ENCODE data around the gene MAL. TPM values are rescaled to one million over a fixed set of nuclear protein-coding genes. Genes with fewer than 3 reads are reported as not detected.

The MAL gene
- total RNA-seq, 1 donor from 2014 or later: 19.2 TPM

DNA sequence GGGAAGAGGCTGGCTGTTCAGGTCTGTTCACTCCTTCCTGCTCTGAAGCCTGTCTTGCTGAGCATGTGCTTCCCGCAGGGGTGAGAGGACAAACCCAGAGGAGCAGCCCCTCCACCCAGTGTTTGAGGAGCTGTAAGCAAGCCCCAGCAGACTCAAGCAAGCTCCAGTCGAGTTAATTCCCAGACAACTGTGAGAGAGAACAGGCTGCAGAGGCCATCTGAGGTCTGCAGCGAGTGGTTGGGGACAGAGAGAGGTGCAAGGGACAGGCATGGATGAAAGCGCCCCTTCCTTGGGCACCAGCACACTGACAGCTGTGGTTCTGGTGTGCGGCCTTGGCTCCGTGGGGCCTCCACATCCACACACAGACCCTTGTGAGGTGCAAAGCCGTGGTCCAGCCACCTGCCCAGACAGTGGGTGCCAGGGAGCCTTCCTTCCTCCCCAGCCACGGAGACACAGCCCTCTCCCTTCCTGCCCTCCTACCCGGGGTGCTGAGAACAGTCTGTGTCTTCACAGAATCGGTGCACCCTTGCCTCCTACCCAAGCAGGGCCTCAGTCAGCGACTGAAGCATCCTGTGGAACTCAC, 36.2 kb downstream of the MAL start:
- DNase-seq (ENCODE audit: low spot score): no peak

DNA sequence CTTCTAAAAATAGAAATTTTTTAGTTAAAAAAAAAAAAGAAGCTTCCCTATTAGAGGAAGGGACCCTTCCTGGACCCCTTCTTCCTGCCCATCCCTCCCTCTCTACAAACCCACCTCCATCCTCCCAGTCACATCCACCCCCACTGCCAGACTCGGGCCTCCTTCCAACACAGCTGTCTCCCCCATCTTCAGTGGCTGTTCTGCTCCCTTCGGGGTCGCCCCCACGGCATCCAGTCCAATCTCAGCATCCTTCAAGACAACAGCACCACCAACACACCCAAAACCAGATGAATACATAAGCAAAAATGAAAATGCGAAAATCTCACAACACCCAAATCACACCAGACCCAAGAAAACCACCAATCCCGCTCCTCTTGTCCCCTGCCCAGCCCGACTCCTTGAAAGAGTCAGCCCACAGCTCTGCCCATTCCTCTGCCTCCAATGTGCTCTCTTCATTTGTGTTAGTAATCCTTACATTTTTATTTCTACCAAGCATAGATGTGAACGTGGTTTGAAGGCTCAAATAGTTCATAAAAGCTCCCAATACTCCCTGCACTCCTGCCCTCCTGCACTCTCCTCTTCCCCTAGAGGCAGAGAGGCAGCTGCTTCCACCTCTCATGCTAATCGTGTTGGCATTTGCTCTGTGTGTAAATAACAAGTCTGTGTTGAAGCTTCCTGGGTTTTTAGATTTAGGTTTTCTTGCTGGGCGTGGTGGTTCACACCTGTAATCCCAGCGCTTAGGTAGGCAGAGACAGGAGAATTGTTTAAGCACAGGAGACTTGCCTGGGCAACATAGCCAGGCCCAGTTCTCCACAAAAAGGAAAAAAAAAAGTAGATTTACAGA, 37.0 kb downstream of the MAL start:
- peak; percentile 42 for DNase-seq (ENCODE audit: low spot score)

- DNase-seq (ENCODE audit: low spot score): peak; percentile 29
Measured at GRCh38 chr2:95063086-95063958, 37.8 kb downstream of the MAL start.

- peak; percentile 4 for DNase-seq (ENCODE audit: low spot score)
Measured at GRCh38 chr2:95068256-95068655, 42.7 kb downstream of the MAL start.

DNA sequence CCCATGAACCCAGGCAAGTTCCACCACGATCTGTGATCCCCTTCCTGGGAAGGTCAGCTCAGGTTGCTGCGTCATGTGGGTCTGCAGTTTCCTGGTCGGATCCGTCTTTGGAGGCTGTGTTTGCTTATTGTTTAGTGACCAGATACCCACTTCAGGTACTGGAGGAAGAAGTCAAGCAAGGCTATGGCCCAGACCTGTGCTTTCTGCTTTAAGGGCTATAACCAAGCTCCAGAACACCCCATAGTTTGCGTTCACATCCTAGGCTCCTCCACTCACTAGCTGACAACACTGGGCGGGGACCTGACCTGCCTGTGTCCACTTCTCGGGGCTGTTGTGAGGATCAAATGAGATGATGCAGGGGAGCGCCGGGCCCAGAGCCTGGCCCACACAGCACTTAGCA, 44.0 kb downstream of the MAL start:
- no peak for DNase-seq (ENCODE audit: low spot score)

GRCh38 chr2:95071856-95072255, 46.3 kb downstream of the MAL start:
- no peak for DNase-seq (ENCODE audit: low spot score)

DNA sequence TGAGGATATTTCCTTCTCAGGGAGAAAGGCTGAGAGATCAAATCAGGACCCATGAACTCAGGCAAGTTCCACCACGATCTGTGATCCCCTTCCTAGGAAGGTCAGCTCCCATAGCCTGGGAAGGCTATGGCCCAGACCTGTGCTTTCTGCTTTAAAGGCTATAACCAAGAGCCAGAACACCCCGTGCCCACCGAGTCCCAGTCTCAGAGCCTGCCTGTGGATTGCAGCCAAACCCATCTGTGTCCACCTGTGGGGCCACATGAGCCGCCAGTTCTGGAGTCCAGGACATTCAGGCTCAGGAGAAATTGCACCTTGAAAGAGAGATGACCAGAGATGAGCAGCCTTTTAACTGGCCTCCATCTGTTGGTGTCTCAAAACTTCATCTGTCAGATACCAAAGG, 46.9 kb downstream of the MAL start:
- no peak for DNase-seq (ENCODE audit: low spot score)

GRCh38 chr2:95073856-95074662, 48.6 kb downstream of the MAL start:
- no peak for DNase-seq (ENCODE audit: low spot score)

- DNase-seq (ENCODE audit: low spot score): no peak
Measured at GRCh38 chr2:95074663-95075439, 49.3 kb downstream of the MAL start.

DNA sequence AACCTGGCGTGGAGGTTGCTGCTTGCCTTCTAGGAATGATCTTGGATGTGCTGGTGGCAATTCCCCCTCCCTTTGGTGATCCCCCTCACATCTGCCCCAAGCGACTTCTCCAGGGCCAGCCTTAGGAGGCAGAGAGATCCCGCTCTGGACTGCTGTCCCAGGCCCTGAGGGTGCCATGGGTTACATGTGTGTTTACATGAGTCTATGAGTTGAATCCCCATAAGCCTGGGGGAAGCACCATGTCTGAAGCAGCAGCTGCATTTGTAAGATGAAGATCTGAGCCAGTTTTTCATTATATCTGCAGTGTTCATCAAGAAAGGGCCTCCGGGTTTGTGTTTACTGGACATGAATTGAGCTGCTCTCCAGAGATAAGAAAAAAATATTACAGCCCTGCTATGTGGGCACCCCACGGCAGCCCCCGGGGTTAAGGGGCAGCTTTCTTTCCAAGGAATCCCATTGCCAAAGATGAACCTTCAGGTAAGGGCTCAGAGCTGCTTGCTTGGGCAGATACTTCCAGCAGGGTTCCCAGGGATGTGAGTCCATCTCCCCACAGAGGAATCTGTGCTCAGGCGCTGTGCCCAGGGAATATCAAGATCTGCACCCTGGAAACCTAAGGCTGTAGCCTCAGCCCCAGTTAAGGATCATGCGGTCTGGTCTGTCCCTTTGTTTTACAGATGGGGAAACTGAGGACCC, 50.1 kb downstream of the MAL start:
- no peak for DNase-seq (ENCODE audit: low spot score)

DNA sequence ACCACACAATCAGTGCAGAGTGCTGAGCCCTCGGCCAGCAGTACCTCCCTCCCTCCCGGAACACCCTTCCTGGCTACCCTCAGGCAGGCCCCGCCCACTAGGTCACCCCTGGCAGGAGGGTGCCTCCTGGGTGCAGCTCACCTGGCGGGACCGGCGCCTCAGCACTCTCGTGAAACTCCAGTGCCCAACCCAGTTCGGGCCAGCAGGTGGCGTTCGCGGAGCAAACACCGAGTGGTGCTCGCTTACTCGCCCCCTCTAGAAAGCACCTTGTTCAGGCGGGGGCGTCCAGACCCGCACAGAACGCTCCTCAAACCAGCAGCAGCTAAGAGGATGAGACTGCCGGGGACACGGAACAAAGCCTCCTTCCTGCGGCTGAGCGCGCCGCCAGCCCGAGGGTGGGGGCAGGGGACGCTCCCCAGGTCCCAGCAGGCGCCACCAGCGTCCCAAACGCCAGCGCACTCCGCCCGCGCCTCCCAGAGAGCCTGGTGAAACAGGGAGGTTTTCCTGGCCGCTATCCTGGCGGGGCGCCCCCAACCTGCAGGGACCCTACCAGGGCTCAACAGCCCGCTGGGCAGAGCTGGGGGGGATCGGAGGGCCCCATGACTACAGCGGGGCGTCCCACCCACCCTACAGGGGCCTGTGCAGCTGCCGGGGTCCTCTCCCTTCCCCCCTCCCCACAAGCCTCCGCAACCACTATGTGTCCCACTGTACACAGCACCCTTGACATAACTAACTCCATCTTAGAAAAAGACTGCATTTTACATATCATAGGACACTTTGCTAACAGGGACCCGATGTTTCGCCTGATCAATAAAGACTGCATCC, 51.4 kb downstream of the MAL start:
- peak; percentile 83 for DNase-seq (ENCODE audit: low spot score)

GRCh38 chr2:95077530-95077825, 52.0 kb downstream of the MAL start:
- DNase-seq (ENCODE audit: low spot score): no peak

- DNase-seq (ENCODE audit: low spot score): no peak
Measured at GRCh38 chr2:95077861-95078603, 52.5 kb downstream of the MAL start.

GRCh38 chr2:95079199-95079683, 53.7 kb downstream of the MAL start:
- no peak for DNase-seq (ENCODE audit: low spot score)

DNA sequence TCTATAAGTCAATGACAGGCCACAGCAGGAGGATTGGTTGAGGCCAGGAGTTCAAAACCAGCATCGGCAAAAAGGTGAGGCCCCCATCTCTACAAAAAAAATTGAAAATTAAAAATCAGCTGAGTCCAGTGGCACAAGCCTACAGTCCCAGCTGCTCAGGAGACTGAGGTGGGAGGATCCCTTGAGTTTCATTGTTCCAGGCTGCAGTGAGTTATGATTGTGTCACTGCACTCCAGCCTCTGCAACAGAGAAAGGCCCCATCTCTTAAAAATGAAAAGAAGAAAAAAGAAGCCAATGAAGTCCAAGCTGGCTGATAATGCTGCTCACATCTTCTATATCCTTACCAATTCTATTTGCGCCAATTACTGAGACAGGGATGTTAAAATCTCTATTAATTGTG, 57.0 kb downstream of the MAL start:
- no peak for DNase-seq (ENCODE audit: low spot score)

GRCh38 chr2:95086017-95086416, 60.5 kb downstream of the MAL start:
- DNase-seq (ENCODE audit: low spot score): no peak

- no peak for DNase-seq (ENCODE audit: low spot score)
Measured at GRCh38 chr2:95087379-95087778, 61.9 kb downstream of the MAL start.

DNA sequence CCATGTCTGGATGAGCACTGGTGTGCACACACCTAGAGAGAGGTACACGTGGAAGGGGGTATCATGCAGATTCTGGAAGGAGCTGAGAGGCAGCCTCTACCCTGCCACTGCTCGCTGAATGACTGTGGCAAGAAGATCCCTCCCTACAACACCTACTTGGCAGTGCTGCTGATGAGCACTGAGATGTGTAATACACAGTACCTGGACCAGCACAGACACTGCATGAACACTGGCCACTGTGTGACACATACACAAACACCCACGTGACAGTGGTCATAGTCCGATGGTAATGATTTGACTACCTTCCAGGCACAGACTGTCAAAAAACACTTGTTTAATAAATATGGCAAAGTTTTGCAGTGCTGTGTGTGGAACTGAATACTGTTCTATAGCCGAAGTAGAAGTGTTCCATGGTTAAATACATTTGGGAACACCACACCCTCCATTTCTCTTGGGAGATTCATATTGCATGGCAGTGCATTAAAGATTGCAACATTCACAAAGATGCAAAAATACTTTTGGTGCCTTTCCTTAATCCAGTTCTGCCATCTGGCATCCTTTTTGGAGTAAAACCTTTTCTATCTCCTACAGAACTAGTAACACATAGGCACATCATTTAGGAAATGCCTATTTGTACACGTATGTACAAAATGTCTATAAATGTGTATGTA, 66.5 kb downstream of the MAL start:
- no peak for DNase-seq (ENCODE audit: low spot score)

Data from ureter (tissue), 1 donor.